HG03045 (cell line): ENCODE measurements around the gene OGFRL1.

Source experiments
- ATAC-seq: cut with Tn5 transposase; IDR thresholded peaks from one replicate; pipeline ENCODE4 v1.9.1; 2021; ENCODE audit warnings: mild to moderate bottlenecking, moderate library complexity; ENCODE audit not compliant: unreplicated experiment

OGFRL1 gene

GRCh38 chr6:71284785-71285184 lies 3.8 kb upstream of the OGFRL1 start:
- no peak for ATAC-seq

GRCh38 chr6:71287038-71287437 lies 1.6 kb upstream of the OGFRL1 start:
- no peak for ATAC-seq

GRCh38 chr6:71287926-71288227 lies 734 bp upstream of the OGFRL1 start:
- no peak for ATAC-seq

GRCh38 chr6:71289039-71289801 lies 609 bp downstream of the OGFRL1 start:
- peak; percentile 30 for ATAC-seq

GRCh38 chr6:71289802-71290175 lies 1.2 kb downstream of the OGFRL1 start:
- no peak for ATAC-seq

- ATAC-seq: no peak
These were observed 2.0 kb downstream of the OGFRL1 start for GRCh38 chr6:71290611-71291010.

- no peak for ATAC-seq
These were observed 3.4 kb downstream of the OGFRL1 start for GRCh38 chr6:71292001-71292400.

GRCh38 chr6:71294121-71294523 lies 5.5 kb downstream of the OGFRL1 start:
- ATAC-seq: no peak

- ATAC-seq: no peak
These were observed 9.8 kb downstream of the OGFRL1 start for GRCh38 chr6:71298459-71298858.

- no peak for ATAC-seq
These were observed 11.2 kb downstream of the OGFRL1 start for GRCh38 chr6:71299541-71300470.

GRCh38 chr6:71300561-71301168 lies 12.1 kb downstream of the OGFRL1 start:
- no peak for ATAC-seq

GRCh38 chr6:71301546-71301945 lies 12.9 kb downstream of the OGFRL1 start:
- no peak for ATAC-seq

GRCh38 chr6:71309656-71310055 lies 21.0 kb downstream of the OGFRL1 start:
- no peak for ATAC-seq

- no peak for ATAC-seq
These were observed 21.6 kb downstream of the OGFRL1 start for GRCh38 chr6:71310261-71310660.

GRCh38 chr6:71312089-71312488 lies 23.5 kb downstream of the OGFRL1 start:
- no peak for ATAC-seq

GRCh38 chr6:71317441-71317840 lies 28.8 kb downstream of the OGFRL1 start:
- ATAC-seq: no peak

- no peak for ATAC-seq
These were observed 31.4 kb downstream of the OGFRL1 start for GRCh38 chr6:71320041-71320440.

- ATAC-seq: no peak
These were observed 32.7 kb downstream of the OGFRL1 start for GRCh38 chr6:71321314-71321713.

- ATAC-seq: no peak
These were observed 35.7 kb downstream of the OGFRL1 start for GRCh38 chr6:71324194-71324785.

GRCh38 chr6:71326611-71327010 lies 38.0 kb downstream of the OGFRL1 start:
- ATAC-seq: no peak

- no peak for ATAC-seq
These were observed 41.9 kb downstream of the OGFRL1 start for GRCh38 chr6:71330501-71330900.
